Neuron (in vitro differentiated cells): ENCODE data around the gene PRKCZ.

Experiments
- H2AFZ ChIP-seq: one replicate; pipeline ENCODE4 v1.6.1; 2013; ENCODE audit warnings: low read depth, mild to moderate bottlenecking, inconsistent platforms, low read length, moderate library complexity
- H3K27me3 ChIP-seq: one replicate; pipeline ENCODE4 v1.6.1; 2013; ENCODE audit warnings: low read length; ENCODE audit not compliant: insufficient read depth
- H3K36me3 ChIP-seq: one replicate; pipeline ENCODE4 v1.6.1; 2013; ENCODE audit warnings: low read length; ENCODE audit not compliant: insufficient read depth
- H3K4me1 ChIP-seq: one replicate; pipeline ENCODE4 v1.6.1; 2013; ENCODE audit warnings: low read length; ENCODE audit not compliant: insufficient read depth
- H3K4me3 ChIP-seq: 2 replicates; pipeline ENCODE4 v1.5.1; 2013; ENCODE audit warnings: mild to moderate bottlenecking, low read length, moderate library complexity
- H3K9me3 ChIP-seq: one replicate; pipeline ENCODE4 v1.6.1; 2013; ENCODE audit warnings: low read length

The PRKCZ gene

DNA sequence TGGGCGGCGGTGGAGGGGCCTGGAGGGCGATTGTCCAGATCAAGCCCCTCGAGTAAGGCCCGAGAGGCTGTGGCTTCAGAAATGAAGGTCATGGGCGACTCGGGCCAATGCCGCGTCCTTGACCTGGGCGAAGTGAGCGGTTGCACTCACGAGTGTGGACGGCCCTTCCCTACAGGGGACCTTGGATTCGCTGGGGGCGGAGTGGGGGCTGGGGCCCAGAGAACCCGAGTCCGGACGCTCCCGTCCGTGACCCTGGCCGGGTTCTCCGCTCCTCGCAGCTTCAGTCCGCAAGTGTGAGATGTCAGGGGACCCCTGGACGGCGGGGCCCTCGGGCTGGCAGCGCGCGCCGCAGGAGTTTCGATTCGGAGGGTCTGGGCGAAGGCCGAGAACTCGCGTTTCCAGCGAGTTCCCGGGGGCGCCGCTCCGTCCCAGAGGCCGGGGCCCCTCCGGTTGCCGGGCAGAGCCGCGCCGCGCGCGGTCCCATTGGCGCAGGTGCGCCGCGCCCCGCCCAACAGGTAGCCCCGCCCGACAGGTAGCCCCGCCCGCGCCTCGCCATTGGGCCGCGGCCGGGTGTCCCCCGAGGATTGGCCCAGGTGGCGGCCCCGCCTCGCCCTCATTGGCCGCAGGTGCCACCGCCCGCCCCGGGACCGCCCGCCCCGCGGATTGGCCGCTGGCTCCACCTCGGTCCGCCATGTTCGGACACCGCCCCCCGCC, at the start of gene PRKCZ:
Gene PRKCZ, plus strand, starts transcription at position 694 of the 714 bp plus-strand sequence. CDS start 220 bp downstream, outside the sequence.
- Histone ChIP-seq H2AFZ (no peak within 1 kb of the TSS), H3K9me3 (no peaks in the 10 kb centered on the region), H3K27me3 (peaks cover 79% of the 10 kb centered on the region), H3K4me1 (no peaks in the 10 kb centered on the region), H3K4me3 (no peak within 1 kb of the TSS), H3K36me3 (no peaks in the 10 kb centered on the region)

DNA sequence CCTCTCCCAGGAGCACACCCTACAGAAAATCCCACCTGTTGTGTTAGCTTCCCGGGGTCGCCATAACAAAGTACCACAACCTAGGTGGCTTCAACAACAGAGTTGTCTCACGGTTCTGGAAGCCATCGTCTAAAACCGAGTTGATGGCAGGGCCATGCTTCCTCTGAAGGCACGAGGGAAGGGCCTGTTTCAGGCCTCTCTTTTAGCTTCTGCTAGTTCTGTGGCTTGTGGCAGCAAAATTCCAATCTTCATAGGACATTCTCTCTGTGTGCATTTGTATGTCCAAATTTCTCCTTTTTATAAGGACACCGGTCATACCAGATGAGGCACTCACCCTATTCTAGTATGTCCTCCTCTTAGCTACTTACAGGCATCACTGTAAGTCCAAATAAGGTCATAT, 49.8 kb upstream of the PRKCZ start:
- Histone ChIP-seq H3K9me3 (no peaks in the 10 kb centered on the region), H3K36me3 (no peaks in the 10 kb centered on the region)

GRCh38 chr1:2000850-2001249, 49.4 kb upstream of the PRKCZ start:
- H3K27me3 ChIP-seq: peaks cover 16% of the 10 kb centered on the region
- no peak overlapping the region for H3K4me3 ChIP-seq

More for the DNA sequence above, 49.8 kb upstream of the PRKCZ start:
- peaks cover 5% of the 10 kb centered on the region for H3K4me1 ChIP-seq
- no peak overlapping the region for H2AFZ ChIP-seq
- H3K27me3 ChIP-seq: peaks cover 16% of the 10 kb centered on the region
- no peak overlapping the region for H3K4me3 ChIP-seq

GRCh38 chr1:2001773-2002411, 48.3 kb upstream of the PRKCZ start:
- Histone ChIP-seq H3K9me3 (no peaks in the 10 kb centered on the region), H3K4me3 (no peak overlapping the region), H3K36me3 (no peaks in the 10 kb centered on the region), H2AFZ (no peak overlapping the region), H3K27me3 (peaks cover 16% of the 10 kb centered on the region), H3K4me1 (peaks cover 5% of the 10 kb centered on the region)

More at GRCh38 chr1:2000850-2001249, 49.4 kb upstream of the PRKCZ start:
- Histone ChIP-seq H3K36me3 (no peaks in the 10 kb centered on the region), H2AFZ (no peak overlapping the region), H3K9me3 (no peaks in the 10 kb centered on the region), H3K4me1 (peaks cover 5% of the 10 kb centered on the region)

DNA sequence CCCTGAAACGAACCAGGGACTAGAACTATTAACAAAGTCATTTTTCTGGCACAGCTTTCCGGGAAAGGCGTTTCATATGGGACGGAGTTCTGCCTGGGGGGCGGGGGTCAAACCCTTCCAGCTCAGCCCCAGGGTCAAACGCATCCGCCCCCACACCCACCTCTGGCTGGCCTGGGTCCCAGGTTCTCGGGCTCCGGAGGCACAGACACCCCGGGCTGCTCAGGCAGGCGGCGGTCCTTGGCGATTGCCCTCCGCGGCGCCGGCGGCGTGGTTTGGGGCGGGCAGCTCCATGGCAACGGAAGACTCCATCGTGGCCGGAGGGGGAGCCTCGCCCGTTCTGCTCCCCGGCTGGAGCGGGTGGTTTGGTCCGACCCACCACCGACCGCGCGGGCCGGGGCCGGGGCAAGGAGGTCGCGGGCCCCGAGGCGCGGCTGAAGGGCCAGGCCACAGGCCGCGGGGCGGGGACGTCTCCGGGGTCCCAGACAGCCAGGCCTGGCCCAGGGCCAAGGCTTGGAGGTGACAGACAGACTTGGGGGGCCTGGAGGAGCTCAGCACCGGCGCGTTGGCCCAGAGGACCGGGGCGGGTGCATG, 46.6 kb upstream of the PRKCZ start, which contains the start of gene CFAP74:
Gene CFAP74, minus strand, starts transcription at position 246 of the 591 bp plus-strand sequence. CDS start 12,830 bp downstream, outside the sequence.
- Histone ChIP-seq H3K4me3 (peak within 1 kb of the TSS; percentile 36), H3K27me3 (peaks cover 16% of the 10 kb centered on the region), H3K4me1 (peaks cover 5% of the 10 kb centered on the region), H3K36me3 (no peaks in the 10 kb centered on the region), H3K9me3 (no peaks in the 10 kb centered on the region), H2AFZ (peak within 1 kb of the TSS; percentile 72)

- no peaks in the 10 kb centered on the region for H3K36me3 ChIP-seq
- H3K27me3 ChIP-seq: peaks cover 22% of the 10 kb centered on the region
- no peak overlapping the region for H3K4me3 ChIP-seq
- peaks cover 5% of the 10 kb centered on the region for H3K4me1 ChIP-seq
- no peak overlapping the region for H2AFZ ChIP-seq
- H3K9me3 ChIP-seq: no peaks in the 10 kb centered on the region
Observed at GRCh38 chr1:2004856-2005255, 45.4 kb upstream of the PRKCZ start.

DNA sequence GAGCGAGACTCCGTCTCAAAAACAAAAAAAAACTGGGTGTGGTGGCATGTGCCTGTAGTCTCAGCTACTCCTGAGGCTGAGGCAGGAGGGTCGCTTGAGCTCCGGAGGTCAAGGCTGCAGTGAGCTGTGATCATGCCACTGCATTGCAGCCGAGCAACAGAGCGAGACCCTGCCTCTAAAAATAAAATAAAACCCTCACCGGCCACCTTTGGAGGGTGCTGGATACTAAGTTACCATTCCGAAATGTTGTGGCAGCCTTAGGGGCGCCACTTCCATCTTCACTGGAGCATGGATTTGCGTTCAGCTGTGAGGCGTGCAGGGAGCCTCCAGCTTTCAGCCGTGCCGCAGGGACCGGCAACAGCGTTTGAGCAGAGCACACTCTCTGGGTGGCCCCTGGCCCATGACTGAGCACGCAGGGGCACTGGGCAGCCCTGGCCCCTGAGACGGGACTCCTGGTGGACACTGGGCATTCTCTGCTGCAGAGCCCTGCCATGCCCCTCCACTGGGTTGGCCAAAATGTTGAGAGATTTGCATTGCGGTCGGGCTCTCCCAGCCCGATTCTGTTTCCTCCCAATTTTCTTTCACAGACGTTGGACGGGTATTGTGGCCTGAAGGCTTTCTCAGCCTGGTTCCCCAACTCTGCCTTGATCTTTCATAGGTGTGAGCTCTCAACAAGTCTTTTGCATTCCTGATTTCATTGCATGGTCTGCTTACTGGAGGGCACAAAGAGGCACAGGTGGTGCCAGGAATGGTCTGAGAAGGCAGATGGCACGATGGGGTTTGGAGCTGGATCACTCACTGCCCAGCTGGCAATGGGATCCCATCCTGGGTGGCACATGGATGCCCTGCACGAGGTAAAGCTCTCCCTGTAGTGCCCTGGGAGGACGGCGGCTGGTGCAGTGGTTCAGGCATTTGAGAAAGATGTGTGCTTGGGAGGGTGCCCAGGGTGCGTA, 40.8 kb upstream of the PRKCZ start:
- no peaks in the 10 kb centered on the region for H3K36me3 ChIP-seq
- H2AFZ ChIP-seq: no peak overlapping the region
- H3K4me3 ChIP-seq: no peak overlapping the region
- H3K27me3 ChIP-seq: peaks cover 29% of the 10 kb centered on the region
- no peaks in the 10 kb centered on the region for H3K4me1 ChIP-seq
- no peaks in the 10 kb centered on the region for H3K9me3 ChIP-seq

DNA sequence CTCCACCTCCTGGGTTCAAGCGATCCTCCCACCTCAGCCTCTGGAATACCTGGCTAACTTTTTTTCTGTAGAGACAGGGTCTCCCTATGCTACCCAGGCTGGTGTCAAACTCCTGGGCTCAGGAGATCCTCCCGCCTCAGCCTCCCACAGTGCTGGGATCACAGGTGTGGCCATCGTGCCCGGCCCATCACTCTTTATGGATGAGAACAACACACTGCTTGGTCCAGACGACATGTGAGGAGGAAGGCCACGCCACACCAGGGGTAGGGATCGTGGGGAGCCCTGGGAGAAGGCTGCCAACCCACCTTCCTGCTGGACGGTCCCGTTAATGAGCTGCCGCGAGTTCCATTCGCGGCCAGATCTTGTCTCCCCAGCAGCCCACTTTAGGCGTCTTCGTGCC, 36.0 kb upstream of the PRKCZ start:
- Histone ChIP-seq H2AFZ (no peak overlapping the region), H3K36me3 (no peaks in the 10 kb centered on the region), H3K4me1 (no peaks in the 10 kb centered on the region), H3K4me3 (no peak overlapping the region), H3K9me3 (no peaks in the 10 kb centered on the region), H3K27me3 (peaks cover 58% of the 10 kb centered on the region)

DNA sequence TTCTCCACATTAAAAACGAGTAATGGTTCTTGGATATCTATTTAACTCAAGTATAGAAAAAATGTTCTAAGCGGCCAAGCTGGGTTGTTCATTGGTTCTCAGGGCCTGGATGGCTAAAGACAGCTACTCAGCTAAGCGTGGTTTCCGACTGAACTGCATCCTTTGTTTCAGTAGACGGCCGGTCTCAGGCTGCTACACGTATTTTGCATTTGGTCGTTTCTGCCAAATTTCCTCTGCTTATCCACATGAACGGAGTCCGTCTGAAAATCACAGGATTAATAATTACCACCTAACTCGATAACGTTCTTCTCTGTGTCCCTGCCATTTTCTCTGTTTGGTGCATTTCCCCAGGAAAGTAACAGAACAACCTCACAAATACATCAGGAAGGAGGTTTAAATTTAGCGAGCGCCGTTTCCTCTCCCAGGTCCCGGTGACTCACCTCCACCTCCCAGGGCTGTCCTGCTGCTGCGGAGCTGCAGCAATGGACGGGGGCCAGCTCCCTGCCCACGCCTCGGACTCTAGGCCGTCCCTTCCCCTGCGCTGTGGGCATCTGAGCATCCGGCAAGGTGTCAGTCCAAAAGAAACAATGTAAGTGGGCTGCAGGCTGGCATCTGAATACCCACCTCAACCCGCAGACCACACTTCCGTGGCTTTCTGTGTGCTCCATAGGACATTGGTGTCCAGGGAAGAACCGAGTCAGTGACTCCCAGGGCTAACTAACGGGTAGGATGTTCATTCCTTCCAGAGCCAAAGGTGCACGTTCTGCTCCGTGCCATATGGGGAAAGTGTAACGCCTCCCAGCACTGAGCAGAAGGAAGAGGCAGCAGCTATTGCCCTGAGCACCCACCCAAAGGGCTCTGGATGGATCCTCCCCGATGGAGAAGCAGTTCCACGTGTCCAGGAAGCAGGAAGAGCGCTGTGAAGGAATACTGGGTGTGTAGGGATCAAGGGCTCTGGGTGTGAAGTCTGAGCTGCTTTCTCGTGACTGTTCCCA, 35.2 kb upstream of the PRKCZ start:
- Histone ChIP-seq H3K4me1 (peaks cover 4% of the 10 kb centered on the region), H3K4me3 (no peak overlapping the region), H3K9me3 (no peaks in the 10 kb centered on the region), H2AFZ (no peak overlapping the region), H3K27me3 (peaks cover 58% of the 10 kb centered on the region), H3K36me3 (no peaks in the 10 kb centered on the region)

GRCh38 chr1:2016123-2016522, 34.1 kb upstream of the PRKCZ start:
- Histone ChIP-seq H3K36me3 (no peaks in the 10 kb centered on the region), H2AFZ (no peak overlapping the region), H3K4me3 (no peak overlapping the region), H3K27me3 (peaks cover 66% of the 10 kb centered on the region), H3K9me3 (no peaks in the 10 kb centered on the region), H3K4me1 (peaks cover 4% of the 10 kb centered on the region)

DNA sequence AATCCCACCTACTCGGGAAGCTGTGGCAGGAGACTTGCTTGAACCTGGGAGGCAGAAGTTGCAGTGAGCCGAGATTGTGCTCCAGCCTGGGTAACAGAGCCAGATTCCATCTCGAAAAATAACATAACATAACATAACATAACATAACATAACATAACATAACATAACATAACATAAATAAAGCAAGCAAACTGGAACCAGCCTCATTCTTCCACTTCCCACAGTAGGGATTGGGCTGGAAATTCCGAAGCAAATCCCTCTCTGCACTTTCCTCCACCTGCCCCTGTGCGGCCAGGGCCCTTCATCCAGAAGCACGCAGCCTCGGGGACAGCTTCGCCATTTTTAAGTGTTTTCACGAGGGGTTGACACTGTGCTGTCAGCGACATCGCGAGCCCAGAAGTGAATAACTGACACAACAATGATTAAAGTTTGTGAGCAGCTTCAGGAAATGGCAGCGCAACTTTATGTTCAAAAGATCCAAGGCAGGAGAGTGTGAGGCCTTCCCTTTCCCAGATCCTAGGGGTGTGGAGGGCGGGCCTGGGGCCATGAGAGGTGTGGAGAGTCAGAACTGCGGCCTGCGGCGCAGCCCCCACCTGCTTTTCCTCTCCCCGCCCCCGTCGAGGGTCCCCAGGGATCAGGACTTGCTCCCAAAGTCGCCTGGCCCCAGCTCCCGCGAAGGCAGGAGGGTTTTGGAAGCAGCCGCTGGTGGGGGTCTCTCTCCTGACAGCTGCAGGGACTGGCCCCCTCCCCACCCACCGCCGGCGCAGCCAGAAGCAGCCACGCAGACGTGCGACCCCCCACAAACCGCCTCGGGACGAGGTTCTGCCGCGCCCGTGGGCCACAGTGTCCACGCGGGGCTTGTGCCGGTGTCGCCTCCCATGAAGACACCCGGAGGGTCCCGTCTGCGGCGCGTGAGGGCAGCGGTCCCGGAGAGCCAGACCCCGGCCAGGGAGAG, 31.7 kb upstream of the PRKCZ start:
- Histone ChIP-seq H3K36me3 (no peaks in the 10 kb centered on the region), H3K4me1 (peaks cover 4% of the 10 kb centered on the region), H3K4me3 (no peak overlapping the region), H3K27me3 (peaks cover 78% of the 10 kb centered on the region), H3K9me3 (no peaks in the 10 kb centered on the region), H2AFZ (no peak overlapping the region)
